Ureter (tissue), 1 donor: ENCODE measurements around the gene PAM. TPM values are rescaled to one million over a fixed set of nuclear protein-coding genes. Genes with fewer than 3 reads are reported as not detected.

ENCODE experiments used
- DNase-seq: peaks from one replicate; pipeline ENCODE4 v3.0.0-alpha.2; 2020; ENCODE audit warnings: low spot score
- total RNA-seq: library from RNA; stranded (reverse); gene quantifications from one replicate; pipeline ENCODE4 v1.2.4, GENCODE V29; 2023
- donor health status: DM: yes; HTN: yes; CAD: no.

Gene PAM
- total RNA-seq, 1 donor from 2014 or later = 124 TPM

DNA sequence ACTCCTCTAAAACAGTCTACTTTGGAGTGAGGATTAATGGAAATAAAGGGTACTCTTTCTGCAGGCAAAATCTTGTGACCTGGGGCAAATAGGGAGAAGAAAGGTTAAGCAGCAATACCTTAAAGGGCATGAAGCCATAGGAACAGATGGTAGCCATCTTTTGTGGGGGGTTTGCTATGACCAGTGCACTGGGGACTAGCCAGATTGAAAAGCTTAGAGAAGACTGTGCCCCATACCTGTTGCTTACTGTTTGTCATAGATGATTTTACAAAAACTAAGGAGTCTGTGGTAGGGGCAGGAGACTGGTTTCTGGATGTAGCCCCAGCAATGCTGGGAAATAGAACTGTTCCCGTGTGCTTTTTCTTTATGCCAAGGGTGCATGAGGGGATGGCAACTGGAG, 58.6 kb downstream of the PAM start:
- DNase-seq = no peak

DNA sequence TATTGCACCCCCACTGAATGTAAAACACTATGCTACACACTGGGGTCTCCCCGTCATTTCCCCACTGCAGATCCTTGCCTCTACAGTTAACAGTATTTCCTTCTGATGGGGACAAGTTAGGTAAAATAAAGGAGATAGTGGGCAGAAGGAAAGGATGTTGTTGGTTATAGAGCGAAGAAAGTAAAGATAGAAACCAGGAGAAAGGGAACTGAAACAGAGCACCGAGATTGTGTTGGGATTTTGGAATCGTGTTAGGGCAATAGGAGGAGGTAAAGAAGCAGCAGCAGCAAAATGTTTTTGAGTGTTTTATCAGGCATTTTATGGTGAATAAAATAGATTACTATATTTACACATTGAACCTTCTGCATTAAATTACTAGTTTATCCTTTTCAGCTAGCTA, 60.0 kb downstream of the PAM start:
- DNase-seq = no peak

DNA sequence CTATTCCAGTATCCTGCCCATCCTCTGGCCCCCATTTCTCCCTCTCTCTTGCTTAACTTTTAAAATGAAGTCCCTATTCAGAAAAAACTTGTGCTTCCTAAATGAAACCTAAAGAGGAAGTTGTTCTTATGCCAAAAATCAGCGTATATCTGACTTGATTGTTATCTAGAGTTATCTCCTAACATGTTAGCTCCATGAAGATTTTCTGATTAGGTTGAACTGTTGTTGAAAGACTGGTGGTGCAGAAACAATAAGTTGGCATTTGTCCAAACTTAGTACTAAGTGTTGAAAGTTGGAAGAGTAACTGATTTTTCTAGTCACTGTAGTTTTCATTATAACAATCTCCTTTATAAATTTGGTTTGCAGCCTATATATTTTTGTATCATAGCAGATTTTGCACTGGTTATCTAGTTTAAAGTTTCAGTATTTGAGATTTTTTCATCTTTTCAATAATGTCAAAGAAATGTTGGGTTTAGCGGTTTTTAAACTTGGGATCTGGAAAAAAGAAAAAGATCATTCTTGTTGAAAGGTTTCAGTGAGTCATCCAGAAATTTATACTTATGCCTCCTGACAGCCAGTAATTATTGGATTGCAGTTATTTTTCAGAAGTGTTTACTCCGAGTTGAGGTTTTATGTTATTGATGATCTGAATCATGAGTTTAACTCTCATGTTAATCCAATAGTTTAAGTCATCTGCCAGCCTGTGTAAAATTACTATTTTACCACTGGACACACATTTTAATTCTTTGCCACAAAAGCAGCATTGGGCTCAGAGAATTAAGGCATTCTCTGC, 60.6 kb downstream of the PAM start:
- no peak for DNase-seq

DNA sequence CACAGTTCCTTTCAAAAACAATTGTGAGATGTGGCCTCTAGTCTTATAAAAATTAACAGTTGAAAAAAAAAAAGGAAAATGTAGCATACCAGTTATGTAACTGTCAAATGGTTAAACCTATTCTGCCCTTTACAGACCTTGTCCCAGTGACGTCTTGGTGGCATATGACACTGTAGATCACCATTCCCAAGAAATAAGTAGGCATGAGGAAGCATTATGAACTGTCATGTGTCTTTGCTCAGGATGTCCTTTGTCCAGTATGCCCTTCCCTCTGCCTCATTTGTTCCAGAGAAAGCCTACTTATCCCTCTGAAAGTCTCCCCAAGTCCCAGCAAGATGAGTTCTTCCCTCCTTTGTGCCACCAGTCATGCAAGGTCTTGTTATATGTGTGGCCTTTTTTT, 63.2 kb downstream of the PAM start:
- DNase-seq = no peak

DNA sequence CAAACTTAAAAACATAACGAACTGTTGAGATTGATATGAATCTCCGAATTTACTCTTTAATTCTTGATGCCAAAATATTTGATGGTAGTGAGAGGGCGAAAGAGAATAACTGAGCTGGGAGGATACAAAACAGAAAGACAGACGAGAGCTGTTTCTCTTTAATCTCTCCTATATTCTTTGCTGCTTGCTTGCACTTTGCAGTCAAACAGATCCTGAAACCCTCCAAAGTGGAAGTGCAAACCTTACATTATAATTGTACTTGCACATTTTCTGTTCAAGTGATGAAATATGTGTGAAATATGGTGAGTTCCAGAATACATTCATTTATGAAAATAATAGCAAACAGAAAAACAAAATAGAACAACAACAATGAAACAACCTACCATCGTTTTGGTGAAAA, 63.8 kb downstream of the PAM start:
- DNase-seq = no peak

DNA sequence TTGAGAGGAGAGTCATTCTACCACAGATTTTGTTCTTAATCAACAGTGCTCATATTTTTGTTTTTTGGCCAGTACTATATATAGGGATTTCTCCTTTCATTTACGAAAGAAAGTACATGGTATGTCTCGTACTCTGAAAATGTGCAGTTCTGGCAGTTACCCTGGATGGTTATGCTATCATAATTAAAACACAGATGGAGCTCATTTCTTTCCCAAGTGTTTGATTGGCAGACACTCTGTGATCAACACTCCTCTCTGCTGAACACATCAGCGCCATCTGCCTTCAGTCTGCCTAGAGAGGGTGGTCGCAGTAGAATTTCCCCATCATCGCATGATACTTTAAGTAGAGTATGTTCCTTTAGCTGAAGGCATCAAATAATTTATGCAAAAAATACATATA, 64.5 kb downstream of the PAM start:
- DNase-seq = no peak

DNA sequence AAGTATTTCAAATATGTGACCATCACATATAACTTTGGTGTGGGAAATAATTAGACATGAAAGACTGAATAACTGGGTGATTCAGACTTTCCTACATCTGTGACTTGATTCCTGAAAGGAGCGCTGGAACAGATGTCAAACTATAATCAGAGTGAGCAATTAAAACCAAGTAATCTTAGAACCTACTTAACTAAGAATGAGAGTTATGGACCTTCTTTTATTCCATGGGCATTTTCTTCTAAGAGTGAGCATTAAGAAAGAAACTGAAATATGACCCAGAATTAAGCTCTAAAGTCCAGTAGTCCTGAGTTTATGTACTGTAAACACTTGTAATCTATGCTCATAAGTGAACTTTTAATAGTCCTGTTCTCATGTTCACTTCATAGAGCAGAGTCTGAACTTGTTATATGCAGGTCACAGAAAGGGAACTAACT, 68.4 kb downstream of the PAM start:
- no peak for DNase-seq

DNA sequence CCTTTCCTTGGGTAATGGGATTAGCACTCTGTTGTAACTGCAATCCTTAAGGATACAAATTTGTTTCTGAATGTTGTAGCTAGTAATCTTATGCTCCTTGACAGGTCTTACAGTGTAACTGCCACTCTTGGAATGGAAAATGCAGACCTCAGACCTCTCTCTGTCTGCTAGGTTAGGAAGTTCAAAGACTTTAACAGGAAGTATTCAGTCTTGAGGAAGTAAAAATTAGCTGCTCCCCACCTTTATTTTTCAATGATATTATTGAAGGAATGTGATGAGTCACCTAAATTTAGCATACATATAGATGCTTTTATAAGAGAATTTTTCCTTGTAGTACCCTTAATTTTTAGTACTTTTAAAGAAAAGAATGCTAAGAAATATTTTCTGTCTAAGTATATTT, 71.5 kb downstream of the PAM start:
- DNase-seq = no peak

DNA sequence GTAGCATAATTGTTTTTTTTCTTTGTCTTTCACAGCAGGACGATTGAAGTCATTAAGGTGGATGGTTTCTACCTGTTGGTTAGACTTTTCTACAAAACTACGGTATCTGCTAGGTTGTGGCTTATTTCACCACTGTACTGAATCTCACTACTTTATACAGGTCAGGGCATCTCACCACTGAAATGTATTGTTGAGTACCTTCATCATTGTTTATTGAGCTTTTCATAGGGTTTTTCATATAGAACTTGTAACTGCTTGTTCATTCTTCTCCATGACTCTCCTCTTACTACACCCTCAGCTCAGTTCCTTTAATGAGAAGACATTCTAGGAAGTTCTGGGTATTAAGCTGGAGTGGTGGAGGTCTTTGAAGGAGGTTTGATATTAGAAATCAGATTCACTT, 75.1 kb downstream of the PAM start:
- DNase-seq = no peak

DNA sequence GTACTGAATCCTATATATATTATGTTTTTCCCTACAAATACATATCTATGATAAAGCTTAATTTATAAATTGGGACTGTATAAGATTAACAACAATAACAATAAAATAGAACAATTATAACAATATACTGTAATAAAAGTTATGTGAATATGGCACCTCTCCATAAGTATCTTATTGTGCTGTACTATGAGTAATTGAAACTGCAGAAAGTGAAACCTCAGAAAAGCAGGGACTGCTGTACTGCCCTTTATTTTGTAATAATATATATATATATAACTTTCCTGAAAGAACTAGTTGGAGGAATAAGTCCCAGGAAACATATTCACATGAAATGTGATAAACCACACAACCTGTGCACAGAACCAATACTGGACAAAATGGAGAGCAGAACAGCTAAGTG, 77.3 kb downstream of the PAM start:
- DNase-seq = no peak

DNA sequence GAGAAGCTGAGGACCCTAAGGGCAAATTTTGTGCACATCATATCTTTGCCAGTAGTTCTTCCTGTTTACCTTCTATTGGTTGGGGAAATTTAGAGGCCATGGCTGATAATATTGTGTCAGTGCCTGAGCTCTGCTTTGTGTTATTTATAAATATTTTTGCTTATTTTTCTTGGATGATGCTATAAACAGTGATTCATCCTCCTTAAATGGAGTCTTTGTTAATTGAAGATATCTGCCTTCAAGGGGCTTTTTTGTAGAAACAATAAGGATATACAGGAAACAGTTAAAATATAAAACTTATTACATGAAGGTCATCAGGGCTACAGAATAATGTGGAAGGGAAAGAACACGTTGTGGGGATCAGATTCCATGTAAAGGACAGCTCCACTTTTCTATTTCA, 78.0 kb downstream of the PAM start:
- no peak for DNase-seq

DNA sequence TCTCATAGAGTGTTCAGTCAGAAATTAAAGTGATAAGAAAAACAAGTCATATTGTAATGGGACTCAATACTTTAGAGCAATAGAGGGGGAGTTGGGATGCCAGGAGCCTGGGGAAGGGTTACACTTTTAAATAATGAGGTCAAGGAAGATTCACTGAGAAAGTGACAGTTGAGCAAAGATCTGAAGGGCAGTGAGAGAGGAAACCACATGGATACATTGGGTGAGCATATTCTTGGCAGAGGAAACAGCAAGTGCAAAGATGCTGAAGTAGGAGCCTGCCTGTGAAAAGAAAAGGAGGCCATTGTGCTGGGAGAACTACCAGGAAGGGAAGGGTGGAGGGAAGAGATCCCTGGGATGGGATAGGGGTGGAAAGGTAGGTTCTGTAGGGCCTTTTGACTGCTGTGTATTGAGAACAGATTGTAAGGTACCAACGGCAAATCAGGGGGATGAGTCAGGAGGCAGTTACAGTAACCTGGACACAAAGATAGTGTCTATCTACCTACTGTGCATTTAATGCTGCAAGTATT, 79.4 kb downstream of the PAM start:
- DNase-seq = no peak

DNA sequence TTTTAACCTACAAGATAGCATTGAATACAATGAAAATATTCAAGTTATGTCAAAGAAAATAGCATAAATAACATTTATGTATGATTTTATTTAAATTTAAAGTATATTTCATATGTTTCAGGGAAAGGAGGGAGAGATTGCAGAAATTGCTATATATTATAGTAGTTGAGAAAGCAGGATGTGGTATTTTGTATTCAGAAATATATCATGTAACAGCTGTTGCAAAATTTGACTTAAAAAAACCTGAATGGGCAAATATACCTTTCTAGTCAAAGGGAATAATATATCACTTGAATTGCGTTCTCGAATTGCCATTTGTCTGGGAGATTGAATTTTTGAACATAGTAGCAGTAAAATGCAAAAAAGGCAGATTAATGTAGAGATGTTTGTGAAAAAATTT, 80.6 kb downstream of the PAM start:
- no peak for DNase-seq

DNA sequence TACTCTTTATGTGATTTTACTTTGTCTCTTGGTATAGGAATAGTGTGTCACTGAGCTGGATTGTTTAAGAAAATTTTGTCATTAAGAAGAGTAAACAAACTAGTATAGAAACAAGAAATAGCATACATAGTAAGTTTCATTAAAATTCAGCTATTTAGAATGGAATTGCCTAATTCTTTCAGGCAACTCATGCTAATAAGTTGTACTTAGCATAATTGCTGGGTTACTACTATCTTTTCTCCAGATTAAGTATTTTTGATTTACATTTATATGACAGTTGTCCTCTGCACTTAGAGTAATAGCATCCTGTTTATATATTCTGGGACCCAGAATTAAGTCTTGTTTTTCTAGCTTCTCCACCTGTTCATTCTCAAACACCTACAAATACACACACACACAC, 85.9 kb downstream of the PAM start:
- no peak for DNase-seq

DNA sequence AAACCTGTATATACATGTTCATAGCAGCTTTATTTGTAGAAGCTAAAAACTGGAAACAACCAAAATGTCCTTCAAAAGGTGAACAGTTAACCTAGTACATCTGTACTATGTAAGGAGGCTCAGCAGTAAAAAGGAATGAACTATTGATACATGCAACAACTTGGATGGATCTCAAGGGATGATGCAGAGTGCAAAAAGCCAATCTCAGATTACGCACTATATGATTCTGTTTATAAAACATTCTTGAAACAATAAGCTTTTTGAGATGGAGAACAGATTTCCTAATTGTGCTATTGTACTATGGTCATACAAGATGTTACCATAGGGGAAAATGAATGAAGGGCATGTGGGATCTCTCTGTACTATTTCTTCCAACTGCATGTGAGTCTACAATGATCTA, 88.9 kb downstream of the PAM start:
- no peak for DNase-seq

DNA sequence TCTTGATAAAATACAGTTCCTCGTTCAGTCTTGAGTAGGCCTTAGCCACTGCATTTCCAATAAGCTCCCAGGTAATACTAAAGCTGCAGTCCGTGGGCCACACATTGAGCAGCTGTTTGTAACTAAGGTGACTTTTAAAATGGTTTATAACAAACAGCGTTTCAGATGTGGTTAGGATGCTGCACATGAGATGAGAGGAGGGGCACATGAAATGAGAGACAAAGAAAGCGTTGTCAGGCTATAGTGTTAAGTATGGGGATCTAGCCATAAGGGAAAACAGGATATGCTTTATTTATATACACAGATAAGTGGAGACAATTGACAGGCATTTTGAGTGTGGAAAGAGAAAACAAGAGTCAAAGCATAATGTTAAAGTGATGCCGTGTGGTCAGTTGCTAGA, 89.9 kb downstream of the PAM start:
- DNase-seq = no peak

DNA sequence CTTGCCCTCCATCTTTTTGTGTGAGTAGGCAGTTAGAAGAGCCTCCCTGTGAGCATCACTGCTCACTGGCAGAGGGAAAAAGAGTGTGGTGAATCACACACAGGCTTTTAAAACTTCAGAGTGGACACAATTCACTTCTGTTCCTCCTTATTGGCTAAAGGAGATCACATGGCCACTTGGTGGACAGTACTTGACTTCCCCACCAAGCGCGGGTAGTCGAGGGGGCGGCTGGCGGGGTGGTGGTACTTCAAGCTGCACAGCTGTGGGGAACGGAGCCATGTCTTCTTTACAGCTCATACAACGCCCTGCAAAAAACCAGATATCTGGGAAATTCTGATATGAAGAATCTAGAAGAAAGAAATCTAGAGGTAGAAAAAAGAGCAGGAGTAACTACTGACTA, 95.4 kb downstream of the PAM start:
- DNase-seq = no peak

DNA sequence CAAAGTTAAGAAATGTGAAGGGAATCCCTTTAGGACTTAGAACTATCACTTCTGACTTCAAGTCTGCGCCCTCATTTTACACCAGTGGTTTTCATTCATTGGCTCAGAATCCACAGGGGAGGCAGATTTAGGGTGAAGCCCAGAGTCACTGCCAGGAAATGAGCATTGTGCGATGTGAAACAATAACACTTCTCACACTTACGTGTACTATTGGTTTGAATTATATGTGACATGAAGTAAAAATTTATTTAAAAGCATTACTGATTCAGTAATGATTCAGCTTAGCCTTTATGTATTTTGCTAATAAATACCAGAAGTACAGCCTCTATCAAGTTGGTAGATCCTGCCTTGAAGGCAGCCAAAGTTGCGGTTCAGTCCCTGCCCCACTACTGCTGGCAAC, 98.6 kb downstream of the PAM start:
- no peak for DNase-seq

DNA sequence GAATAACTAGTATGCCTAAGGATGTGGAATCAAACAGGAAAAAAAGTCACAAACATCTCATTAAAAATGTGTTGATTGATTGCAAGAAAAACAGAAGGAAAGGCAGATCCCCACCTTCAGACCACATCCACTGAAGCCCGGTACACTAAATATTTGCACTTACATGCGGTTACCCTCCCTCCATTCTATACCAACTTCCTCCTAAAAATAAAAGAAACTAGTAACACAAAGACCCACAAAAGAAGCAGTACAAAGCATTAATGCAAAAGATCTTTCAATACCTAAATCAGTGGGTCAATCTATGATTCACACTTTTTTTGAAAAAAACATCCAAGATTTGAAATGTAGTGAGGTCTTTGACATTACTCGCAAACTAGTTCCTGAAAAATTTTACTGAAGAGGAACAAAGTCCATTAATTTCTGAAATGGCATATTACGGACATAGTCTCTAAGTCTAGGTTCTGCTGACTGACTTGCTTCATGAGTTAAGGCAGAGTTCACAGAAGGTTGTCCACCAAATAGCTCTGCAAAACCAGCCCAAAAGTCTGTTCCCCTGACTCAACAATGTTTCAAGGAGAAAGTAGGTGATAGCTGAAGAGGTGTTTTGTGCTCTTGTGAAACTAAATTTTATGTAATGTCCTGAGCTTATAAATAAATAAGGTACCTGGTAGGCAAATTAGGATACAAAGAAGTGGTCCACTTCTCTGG, 100.7 kb downstream of the PAM start:
- no peak for DNase-seq

DNA sequence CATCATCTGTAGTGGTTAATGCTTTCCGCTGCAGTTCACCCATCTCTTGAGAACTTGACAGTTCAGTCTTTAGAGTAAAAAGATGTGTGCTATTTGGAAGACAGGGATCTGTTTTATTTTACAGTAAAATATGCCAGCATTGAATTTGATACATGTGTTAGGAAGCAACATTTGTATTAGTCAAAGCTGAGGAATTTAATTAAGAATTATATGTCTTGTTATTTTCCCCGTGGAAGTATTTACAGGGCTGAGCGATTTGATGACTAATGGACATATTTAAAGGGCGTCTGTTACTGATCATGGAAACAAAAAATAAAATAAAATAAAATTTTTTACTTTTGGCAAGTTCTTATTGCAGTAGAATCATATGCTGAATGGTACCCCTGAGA, 101.3 kb downstream of the PAM start:
- DNase-seq = no peak

DNA sequence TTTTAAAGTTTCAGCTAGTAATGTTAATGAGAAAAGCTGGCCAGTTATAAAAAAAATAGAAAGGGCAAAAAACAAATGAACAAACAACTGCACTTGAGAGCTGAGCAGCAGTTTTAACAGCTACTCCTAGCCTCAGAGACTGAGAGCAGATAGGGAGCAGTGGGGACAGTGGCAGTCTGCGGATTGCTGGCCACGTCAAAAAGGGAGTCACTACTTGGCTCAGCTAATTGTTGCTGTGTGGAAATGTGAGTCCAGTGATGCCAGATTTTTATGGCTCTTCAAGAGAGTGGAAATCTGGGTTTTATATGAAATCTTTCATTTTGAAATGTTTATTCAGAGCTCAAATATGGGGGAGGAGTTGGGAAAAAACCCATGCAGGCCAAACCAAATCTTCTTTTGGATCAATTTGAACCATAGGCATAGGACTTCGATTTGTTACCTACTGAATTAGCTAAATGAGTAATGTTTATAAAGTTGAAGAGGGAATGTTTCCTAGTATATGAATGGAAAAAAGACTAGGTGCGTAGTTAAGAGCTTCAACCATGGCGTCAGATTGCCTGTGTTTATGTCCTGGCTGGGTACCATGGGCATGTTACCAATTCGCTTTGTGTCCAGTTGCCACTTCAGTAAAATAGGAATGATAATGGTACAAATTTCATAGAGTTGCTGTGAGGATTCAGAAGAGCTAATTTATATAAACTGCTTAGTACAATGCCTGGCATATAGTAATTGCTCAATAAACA, 102.1 kb downstream of the PAM start:
- no peak for DNase-seq

DNA sequence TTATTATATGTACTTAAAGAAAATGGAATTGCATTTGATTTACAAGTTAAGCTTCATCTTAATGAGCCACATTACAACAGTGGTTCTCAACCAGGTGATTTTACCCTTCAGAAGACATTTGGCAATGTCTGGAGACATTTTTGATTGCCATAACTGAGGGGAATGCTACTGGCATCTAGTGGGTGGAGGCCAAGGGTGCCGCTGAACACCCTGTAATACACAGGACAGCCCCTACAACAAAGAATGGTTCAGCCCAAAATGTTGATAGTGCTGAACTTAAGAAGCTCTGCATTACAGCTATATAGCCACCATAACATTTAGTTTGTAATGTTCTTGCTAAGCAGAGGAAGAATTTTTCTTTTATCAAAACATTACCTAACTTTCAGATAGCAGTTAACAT, 103.1 kb downstream of the PAM start:
- DNase-seq = no peak

DNA sequence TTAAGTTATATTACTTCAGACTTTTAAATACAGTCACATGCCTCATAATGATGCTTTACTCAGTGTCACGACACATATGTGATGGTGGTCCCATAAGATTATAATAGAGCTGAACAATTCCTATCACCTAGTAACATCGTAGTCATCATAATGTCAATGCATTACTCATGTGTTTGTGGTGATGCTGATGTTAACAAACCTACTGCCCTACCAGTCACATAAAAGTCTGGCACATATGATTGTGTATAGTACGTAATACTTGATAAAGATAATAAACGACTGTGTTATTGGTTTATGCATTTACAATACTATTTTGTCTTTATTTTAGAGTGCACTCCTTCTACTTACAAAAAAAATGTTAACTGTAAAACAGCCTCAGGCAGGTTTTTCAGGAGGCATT, 103.7 kb downstream of the PAM start:
- DNase-seq = no peak
